ENCODE measurements around the gene CWC27. TPM values are rescaled to one million over a fixed set of nuclear protein-coding genes. Genes with fewer than 3 reads are reported as not detected.
"Not testable (repeated sequence)": the region's sequence is repeated elsewhere in the genome, so short reads cannot be mapped to it uniquely, and the experiment has no call there.

CWC27 gene
- total RNA-seq, 1 experiment from 2014 or later = 11.2 TPM

GRCh38 chr5:64788156-64788555, 19.4 kb downstream of the CWC27 start:
- no peak for DNase-seq (ENCODE audit: low spot score)

DNA sequence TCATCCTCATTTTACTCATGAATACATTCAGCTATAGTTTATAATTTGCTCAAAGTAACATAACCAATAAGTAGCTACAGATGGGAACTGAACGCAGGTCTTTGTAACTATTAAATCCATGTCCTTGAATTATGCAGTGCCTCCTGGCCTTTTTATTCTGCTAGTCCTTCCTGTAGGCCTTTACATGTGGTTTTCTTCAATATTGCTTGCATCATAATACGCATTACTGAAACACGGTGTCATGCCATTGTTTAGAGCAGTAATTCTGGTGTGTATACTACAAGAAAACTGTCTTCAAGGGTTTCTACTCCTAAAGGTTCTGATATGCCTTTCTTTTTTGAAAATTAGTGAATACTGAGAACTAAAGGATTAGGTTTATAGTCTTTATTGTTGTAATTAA, 20.7 kb downstream of the CWC27 start:
- peak; percentile 51 for DNase-seq (ENCODE audit: low spot score)

DNA sequence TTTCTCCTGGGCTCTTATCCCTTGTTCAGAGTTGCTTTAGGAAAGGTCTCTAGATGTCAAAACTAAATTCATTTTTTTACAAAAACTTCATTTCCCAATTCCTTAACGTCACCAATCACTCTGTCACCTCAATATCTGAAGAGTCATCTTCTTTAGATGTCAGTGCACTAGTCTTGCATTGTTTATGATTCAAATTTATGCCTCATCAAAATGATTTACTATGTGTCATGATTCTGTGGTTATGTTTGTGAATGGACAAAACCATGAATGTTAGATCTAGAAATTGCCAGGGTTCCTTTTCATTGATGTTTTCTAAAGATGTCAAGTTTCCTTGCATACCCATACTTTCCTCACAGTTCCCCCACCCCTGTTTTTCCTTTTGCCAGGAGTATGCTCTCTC, 21.5 kb downstream of the CWC27 start:
- DNase-seq (ENCODE audit: low spot score) = no peak

DNA sequence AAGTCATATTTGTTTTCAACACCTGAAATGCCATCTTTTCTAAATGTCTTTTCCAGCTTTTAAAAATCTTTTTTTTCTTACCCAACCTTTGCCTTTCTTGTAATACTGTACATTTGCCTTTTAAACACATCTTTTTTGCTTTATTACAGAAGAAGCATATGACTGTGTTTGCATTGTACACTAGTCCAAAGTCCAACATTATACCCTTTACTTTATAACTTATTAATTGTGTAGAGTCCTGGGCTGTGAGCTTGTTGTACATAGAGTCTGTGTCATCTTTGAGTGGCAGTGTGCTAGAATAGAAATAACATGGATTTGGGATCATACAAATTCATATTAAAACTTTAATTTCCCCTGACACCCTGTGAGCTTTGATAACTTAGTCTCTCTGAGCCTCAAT, 23.7 kb downstream of the CWC27 start:
- DNase-seq (ENCODE audit: low spot score) = no peak

DNA sequence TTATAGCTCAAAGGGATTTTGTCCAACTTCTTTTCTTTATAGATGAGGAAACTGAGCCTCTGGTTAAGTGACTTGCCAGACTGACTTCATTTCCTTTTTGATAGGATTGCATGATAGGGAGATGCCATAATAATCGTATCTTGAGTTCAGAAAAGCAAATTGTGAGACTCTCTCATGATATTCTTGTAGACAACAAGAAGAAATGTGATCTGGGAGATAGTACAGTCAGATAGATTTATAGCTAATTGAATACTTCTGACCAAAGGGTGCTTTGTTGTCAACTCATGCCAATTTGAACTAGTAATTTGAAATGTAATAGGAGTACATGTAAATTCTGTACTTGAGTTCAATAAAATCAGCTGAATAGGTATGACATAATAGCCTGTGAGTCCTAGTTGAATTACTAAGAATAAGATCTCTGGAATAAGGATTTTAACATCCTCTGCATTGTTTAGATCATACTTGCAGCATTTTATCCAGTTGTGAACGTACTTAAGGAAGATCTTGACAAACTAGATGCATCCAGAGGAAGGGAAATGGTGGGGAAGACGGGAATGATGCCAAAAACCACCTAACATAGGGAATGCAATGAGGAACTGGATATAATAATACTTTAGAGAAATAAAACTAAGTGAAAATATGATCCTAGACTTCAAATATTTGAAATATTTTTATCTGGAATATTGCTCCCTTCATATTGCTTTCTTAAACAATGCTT, 25.5 kb downstream of the CWC27 start:
- DNase-seq (ENCODE audit: low spot score) = no peak

GRCh38 chr5:64796301-64796700, 27.6 kb downstream of the CWC27 start:
- no peak for DNase-seq (ENCODE audit: low spot score)

DNA sequence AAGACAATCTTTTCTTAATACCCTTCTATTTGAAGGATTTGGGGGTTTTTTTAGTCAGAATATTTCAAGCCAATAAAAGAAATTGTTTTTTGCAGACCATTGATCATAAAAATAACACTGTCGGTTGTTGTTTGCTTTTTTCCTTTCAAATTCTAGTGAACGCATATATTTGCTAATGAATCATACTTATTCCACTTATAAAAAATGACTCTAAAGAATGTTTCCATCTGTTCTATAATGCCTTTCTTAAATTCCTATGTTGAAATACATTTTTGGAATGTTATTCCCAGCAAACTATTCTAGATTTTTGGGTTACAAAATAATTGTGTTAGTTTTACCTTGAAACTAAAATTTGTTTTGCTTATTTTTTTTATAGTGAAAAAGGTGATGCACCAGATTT, 32.2 kb downstream of the CWC27 start:
- no peak for DNase-seq (ENCODE audit: low spot score)

- DNase-seq (ENCODE audit: low spot score) = no peak
Measured at GRCh38 chr5:64806537-64806936, 37.8 kb downstream of the CWC27 start.

DNA sequence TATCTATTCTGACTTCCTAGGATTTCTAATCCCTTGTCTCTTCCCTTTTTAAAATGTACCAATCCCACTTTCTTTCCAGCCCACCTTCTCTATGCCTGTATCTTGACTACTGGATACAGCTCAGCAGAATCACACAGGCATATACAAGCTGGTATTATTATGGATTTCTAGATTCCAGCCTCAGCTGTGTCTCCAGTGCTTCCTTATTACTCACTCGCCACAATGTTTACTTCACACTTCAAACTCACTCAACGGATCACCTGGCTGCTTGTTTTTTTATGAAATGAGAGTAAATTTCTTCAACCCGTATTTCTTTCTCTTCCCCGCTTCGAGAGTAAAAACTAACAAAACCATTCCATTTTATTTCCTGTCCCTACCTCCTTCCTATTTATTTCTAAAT, 38.8 kb downstream of the CWC27 start:
- peak; percentile 53 for DNase-seq (ENCODE audit: low spot score)

DNA sequence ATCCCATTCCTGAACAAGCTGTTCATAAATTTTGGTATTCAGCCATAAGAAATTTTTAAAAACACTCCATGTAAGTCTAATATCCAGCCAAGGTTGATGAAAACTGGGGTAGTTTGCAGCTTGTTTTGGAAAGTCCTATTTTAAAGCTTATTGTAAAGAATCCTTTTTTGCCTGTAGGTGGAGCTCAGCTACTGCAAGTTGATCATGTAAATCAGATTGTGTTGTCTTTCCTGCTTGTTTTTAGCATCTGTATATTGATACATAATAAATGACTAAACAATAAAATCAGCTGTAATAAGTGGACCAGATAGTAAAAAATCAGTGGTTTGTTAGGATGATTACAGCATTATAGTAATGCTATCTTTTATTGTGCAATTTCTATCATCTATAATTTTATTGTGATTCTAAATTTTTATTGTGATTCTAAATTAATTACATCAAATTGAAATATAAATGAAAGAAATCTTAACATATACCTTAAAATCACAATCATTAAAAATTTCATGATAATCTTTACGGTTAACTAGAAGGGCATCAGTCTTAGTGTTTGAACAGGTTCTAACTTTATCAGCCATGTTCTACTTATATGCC, 42.4 kb downstream of the CWC27 start:
- DNase-seq (ENCODE audit: low spot score) = peak; percentile 54

DNA sequence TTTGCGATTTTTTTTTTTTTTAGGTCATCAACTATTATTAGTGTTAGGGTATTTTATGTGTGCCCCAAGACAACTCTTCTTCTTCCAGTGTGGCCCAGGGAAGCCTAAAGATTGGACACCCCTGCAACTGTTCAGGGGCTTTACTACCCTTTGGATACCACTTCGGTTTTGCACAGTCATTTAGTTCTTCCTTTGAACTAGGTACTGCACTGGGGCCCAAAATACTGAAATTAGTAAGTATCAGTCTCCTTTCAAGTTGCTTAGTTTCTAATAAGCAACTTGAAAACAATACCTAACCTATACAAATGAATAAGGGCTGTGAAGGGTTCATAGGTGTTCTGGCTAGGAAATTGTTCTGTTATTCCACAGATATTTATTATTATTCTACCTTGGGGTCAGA, 45.3 kb downstream of the CWC27 start:
- no peak for DNase-seq (ENCODE audit: low spot score)

DNA sequence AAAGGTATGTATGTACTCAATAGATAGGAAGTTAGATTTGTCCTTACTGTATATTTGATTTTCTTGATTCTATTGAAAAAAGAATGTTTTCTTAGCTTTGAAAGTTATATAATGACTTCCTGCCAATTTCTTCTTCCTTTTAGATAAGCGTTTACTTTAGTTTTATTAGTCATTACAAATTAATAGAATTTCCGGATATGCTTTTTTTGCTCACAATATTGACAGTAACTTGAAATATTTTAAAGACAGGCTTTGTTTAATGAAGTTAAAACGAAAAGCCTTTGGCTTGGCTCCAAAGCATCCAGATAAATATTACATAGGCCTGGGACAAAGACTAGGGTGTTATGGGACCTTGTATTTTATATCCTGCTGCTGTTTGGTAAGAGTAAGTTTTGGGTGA, 49.5 kb downstream of the CWC27 start:
- no peak for DNase-seq (ENCODE audit: low spot score)

DNA sequence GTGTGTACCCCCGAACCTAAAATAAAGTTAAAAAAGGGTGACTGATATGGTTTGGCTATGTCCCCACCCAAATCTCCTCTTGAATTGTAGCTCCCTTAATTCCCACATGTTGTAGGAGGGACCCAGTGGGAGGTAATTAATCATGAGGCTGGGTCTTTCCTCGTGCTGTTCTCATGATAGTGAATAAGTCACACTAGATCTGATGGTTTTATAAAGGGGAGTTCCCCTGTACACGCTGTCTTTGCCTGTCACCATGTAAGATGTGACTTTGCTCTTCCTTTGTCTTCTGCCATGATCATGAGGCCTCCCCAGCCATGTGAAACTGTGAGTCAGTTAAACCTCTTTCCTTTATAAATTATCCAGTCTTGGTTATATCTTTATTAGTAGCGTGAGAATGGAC, 50.6 kb downstream of the CWC27 start:
- not testable (repeated sequence) for DNase-seq (ENCODE audit: low spot score)

GRCh38 chr5:64822320-64822719, 53.6 kb downstream of the CWC27 start:
- no peak for DNase-seq (ENCODE audit: low spot score)

- DNase-seq (ENCODE audit: low spot score) = no peak
Measured at GRCh38 chr5:64826541-64826940, 57.8 kb downstream of the CWC27 start.

DNA sequence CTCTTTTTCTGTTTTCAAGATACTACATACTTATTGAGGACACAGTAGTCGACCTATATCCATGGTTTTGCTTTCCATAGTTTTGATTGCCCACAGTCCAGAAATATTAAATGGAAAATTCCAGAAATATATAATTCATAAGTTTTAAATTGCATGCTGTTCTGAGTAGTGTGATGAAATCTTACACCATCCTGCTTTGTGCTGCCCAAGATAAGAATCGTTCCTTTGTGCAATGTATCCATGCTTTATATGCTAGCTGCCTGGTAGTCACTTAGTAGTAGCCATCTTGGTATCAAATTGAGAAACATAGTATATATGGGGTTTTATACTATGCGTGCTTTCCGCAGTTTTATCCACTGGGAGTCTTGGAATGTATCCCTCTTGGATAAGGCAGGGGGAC, 59.0 kb downstream of the CWC27 start:
- DNase-seq (ENCODE audit: low spot score) = no peak

DNA sequence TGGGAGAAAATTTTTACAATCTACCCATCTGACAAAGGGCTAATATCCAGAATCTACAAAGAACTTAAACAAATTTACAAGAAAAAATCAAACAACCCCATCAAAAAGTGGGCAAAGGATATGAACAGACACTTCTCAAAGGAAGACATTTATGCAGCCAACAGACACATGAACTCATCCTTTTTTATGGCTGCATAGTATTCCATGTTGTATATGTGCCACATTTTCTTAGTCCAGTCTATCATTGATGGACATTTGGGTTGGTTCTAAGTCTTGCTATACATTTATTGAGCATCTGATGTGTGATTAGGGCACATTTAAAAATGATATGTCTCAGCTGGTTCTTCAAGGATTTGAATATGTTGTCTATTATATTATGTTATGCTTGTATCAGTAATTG, 61.9 kb downstream of the CWC27 start:
- not testable (repeated sequence) for DNase-seq (ENCODE audit: low spot score)

DNA sequence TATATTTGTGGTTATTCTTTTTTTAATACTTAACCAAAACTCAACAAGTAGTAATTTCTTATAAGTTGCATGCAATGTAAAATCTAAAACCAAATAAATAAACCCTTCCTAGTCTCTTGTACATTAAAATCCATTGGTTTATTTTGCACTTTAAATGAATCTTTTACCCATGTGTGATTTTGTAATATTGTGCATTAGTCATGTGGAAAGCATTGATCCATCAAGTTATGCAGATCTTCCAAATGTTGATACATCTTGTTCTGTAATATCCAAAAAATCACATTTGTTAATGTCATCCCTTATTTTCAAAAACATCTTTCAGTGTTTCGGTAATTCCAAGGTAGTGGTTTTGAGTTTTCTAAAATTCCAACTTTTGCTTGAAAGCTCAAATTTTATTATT, 63.3 kb downstream of the CWC27 start:
- DNase-seq (ENCODE audit: low spot score) = no peak

- DNase-seq (ENCODE audit: low spot score) = no peak
Measured at GRCh38 chr5:64834037-64834436, 65.3 kb downstream of the CWC27 start.

DNA sequence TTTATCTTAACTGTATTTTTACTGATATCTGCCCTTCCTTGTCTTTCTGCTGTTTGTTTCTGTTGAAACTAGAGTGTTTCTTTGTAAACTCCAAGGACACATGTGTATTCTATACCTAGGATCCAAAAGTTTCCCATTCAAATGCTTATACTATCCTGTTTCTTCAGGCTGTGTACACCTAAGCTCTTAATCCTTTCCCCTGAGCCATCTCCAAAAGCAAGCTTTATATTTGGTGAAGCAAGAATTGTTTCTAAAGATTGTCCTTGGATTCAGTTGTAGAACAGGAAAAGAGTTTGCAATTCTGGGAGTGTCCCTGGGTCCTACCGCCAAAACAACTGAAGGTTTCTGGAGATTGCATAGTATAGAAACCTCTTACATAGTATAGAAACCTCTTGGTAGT, 65.9 kb downstream of the CWC27 start:
- no peak for DNase-seq (ENCODE audit: low spot score)

DNA sequence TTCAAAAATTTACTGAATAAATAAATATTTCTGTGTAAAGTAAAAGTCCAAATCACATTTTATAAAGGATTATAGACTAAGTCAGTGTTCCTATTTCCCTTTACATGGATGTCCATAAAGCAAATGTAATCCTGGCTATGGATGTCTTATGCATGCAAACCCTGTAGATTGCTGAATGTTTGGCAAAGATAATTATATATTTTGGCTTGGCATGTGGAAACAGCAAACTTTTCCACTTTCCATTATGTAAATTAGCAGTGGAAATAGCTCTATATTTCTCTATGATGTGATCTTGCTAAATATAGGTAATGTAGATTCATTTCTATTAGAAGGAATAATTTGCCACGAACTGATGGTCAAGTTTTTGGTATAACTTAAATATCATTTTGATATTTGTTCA, 66.5 kb downstream of the CWC27 start:
- DNase-seq (ENCODE audit: low spot score) = no peak

- DNase-seq (ENCODE audit: low spot score) = no peak
Measured at GRCh38 chr5:64836190-64836755, 67.5 kb downstream of the CWC27 start.

- DNase-seq (ENCODE audit: low spot score) = no peak
Measured at GRCh38 chr5:64836786-64837185, 68.1 kb downstream of the CWC27 start.

DNA sequence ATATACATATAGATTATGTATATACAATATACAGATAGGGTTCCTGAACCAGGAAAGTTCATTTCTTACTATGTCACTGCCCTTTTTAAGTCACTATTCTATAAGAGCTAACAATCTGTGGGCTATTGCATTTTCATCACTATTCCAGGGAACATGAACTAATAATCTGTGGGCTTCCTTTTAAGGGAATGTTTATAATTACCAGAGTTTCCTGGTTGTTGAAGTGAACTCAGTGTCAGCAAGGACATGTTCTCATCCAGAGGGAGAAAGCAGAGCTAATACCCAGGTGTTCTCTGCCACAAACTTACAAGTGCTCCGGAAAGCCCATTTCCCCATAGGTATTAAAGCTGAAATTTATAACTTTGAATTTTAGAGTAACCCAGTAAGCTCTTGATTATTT, 69.6 kb downstream of the CWC27 start:
- DNase-seq (ENCODE audit: low spot score) = no peak

Data from H4 (cell line).